Ovary (tissue), 3 donors: ENCODE measurements around the gene KIF26A.

Experiments used
- CTCF ChIP-seq, 3 donors: fragments of 450-650 bp in 2 of 3; fragments of 200-600 bp in 1 of 3; IDR thresholded peaks; one replicate each; pipeline versions ENCODE4 v1.5.1 to v1.8.0; 2016 to 2022; ENCODE audit warnings: antibody characterized with exemption in 3 of 3, mild to moderate bottlenecking in 1 of 3
- POLR2A ChIP-seq: fragments of 450-650 bp; IDR thresholded peaks from one replicate; pipeline ENCODE4 v1.6.1; 2017; ENCODE audit warnings: antibody characterized with exemption, mild to moderate bottlenecking, moderate library complexity
- donor health status: DM: no; HTN: no; CAD: no.

GRCh38 chr14:104090071-104090748 lies 48.2 kb upstream of the KIF26A start:
- TF ChIP-seq CTCF (IDR thresholded peaks at IDR 0.05) (no peak), POLR2A (no peak)
